Kidney (tissue), 14 donors: ENCODE results near the gene POU3F3. TPM values are rescaled to one million over a fixed set of nuclear protein-coding genes. Genes with fewer than 3 reads are reported as not detected.

Experiments used
- DNase-seq, 5 donors: peaks; one replicate each; pipeline ENCODE4 v3.0.0-alpha.2; 2013 to 2020
- FAIRE-seq: peaks from 2 replicates; lab custom pipeline; 2012; peaks lifted over from hg19 to GRCh38; lab: Jason Lieb, UNC
- H3K27ac ChIP-seq, 2 donors: one replicate each; pipeline ENCODE4 v1.7.0; 2013; ENCODE audit warnings: low read depth in 2 of 2, low read length in 2 of 2, inconsistent platforms in 1 of 2
- H3K27me3 ChIP-seq: one replicate; pipeline ENCODE4 v1.7.1; 2013; ENCODE audit warnings: low read length, inconsistent platforms; ENCODE audit not compliant: control insufficient read depth, insufficient read depth
- H3K36me3 ChIP-seq, 3 donors: one replicate each; pipeline versions ENCODE4 v1.7.0 to v1.7.1; 2013; ENCODE audit warnings: low read length in 3 of 3, control low read depth in 1 of 3, inconsistent platforms in 1 of 3; ENCODE audit not compliant: insufficient read depth in 3 of 3, control insufficient read depth in 2 of 3
- H3K4me1 ChIP-seq, 3 donors: one replicate each; pipeline versions ENCODE4 v1.7.0 to v1.7.1; 2013; ENCODE audit warnings: low read length in 3 of 3, inconsistent platforms in 1 of 3, low read depth in 1 of 3; ENCODE audit not compliant: control insufficient read depth in 2 of 3, insufficient read depth in 2 of 3
- H3K4me3 ChIP-seq, 3 donors: one replicate each; pipeline versions ENCODE4 v1.7.0 to v1.8.1; 2013; ENCODE audit warnings: low read length in 3 of 3, control low read depth in 1 of 3, inconsistent platforms in 1 of 3
- H3K9ac ChIP-seq, 3 donors: one replicate each; pipeline versions ENCODE4 v1.7.0 to v1.7.1; 2013; ENCODE audit warnings: low read length in 3 of 3, control low read depth in 1 of 3, inconsistent platforms in 1 of 3
- H3K9me3 ChIP-seq, 3 donors: one replicate each; pipeline versions ENCODE4 v1.7.0 to v1.7.1; 2013; ENCODE audit warnings: low read length in 3 of 3, control low read depth in 1 of 3, inconsistent platforms in 1 of 3; ENCODE audit not compliant: control insufficient read depth in 2 of 3, insufficient read depth in 1 of 3
- CTCF ChIP-seq: IDR thresholded peaks from 3 replicates; pipeline ENCODE4 v1.5.1; 2012; ENCODE audit warnings: mild to moderate bottlenecking, moderate library complexity, borderline replicate concordance; ENCODE audit not compliant: insufficient read depth; ENCODE audit errors: extremely low read depth
- intact Hi-C: fragments of 100-400 bp; cut with DNase I; formaldehyde crosslinking; loops from one replicate; pipeline ENCODE4 v1.11.1; 2022
- polyA plus RNA-seq: library from polyadenylated mRNA; stranded (reverse); fragments of 350-450 nt; fragmentation: Illumina TruSeq; extraction: RNeasy Lipid Tissue Mini Kit (QIAGEN cat#74804); gene quantifications from one replicate; pipeline ENCODE4 v1.2.3, GENCODE V29; 2014; ENCODE audit warnings: low read depth, low replicate concordance; ENCODE audit not compliant: insufficient read depth
- total RNA-seq: library from RNA; stranded (reverse); fragmentation: NEBNext Ultra II Directional; extraction: Animal tissue kit (Norgen Biotek cat#: 25700); gene quantifications from one replicate; pipeline ENCODE4 v1.2.1, GENCODE V29; 2021
- donor health status: control.
- donor health status: control.
- donor health status: control.
- donor health status: control.
- donor health status: control.
- donor health status: DM: yes; HTN: yes; CAD: no.
- donor health status: Normal renal cell carcinoma (clear cell type).

The POU3F3 gene
- total and polyA plus RNA-seq, 2 donors from 2014 or later, result 31.4 to 118 TPM

GRCh38 chr2:104844807-104845551 is 8.9 kb upstream of the POU3F3 start:
- Histone ChIP-seq H3K36me3 (no peaks in the 10 kb centered on the region), H3K9ac (peak overlapping the region; percentile 35 to 87 (median 45)), H3K4me1 (peaks cover 0 to 2% (median 0%) of the 10 kb centered on the region in 3 donors), H3K27me3 (peaks cover 50% of the 10 kb centered on the region), H3K9me3 (no peaks in the 10 kb centered on the region), H3K4me3 (peak overlapping the region; percentile 62 to 70 (median 65)), H3K27ac (peak overlapping the region; percentile 93)
- intact Hi-C loops, result no loop called here
- TF ChIP-seq CTCF, result no peak
- FAIRE-seq (no peak), DNase-seq (peak; percentile 61 to 81 (median 71))

GRCh38 chr2:104845552-104845931 is 8.4 kb upstream of the POU3F3 start:
- H3K4me3 ChIP-seq, result peak overlapping the region; percentile 53 to 70 (median 65)
- FAIRE-seq (no peak), DNase-seq (peak in 3 of 5 donors; percentile 54 to 74 (median 67))
- H3K4me1 ChIP-seq, result peaks cover 0 to 3% (median 0%) of the 10 kb centered on the region in 3 donors
- H3K9me3 ChIP-seq, result no peaks in the 10 kb centered on the region
- H3K9ac ChIP-seq, result peak overlapping the region; percentile 35 to 87 (median 45)
- peaks cover 55% of the 10 kb centered on the region for H3K27me3 ChIP-seq
- no peak for TF ChIP-seq CTCF
- H3K36me3 ChIP-seq, result no peaks in the 10 kb centered on the region
- peak overlapping the region; percentile 93 for H3K27ac ChIP-seq
- intact Hi-C loops, result no loop called here

- intact Hi-C loops, result no loop called here
- DNase-seq, result peak in 2 of 5 donors; percentile 26 to 61
- Histone ChIP-seq H3K36me3 (no peaks in the 10 kb centered on the region), H3K9me3 (no peaks in the 10 kb centered on the region), H3K4me3 (peak overlapping the region; percentile 20 to 65 (median 21)), H3K27me3 (peaks cover 60% of the 10 kb centered on the region), H3K4me1 (peaks cover 0 to 3% (median 0%) of the 10 kb centered on the region in 3 donors), H3K27ac (peak overlapping the region; percentile 93), H3K9ac (peak overlapping the region; percentile 6 to 87 (median 57))
- TF ChIP-seq CTCF, result no peak
- FAIRE-seq, result no peak
Observed at GRCh38 chr2:104845946-104846785, 7.7 kb upstream of the POU3F3 start.
